Endothelial cell of umbilical vein (primary cell): ENCODE data around the gene SPATA3. TPM values are rescaled to one million over a fixed set of nuclear protein-coding genes. Genes with fewer than 3 reads are reported as not detected.

ENCODE experiments used
- BruUV-seq: library from RNA; stranded (reverse); fragments of 400-500 nt; replicated peaks from 2 replicates; lab custom pipeline; 2021; lab: Mats Ljungman, UMichigan
- CTCF ChIA-PET: fragments of 300-600, 350-600 bp; sonication (Branson Sonifier 250); formaldehyde crosslinking; loops from one replicate; lab custom pipeline; 2021; ENCODE audit warnings: antibody characterized with exemption, inconsistent platforms; lab: Charles Lee
- POLR2A ChIA-PET: fragments of 300-600, 350-600 bp; sonication (Branson Sonifier 250); formaldehyde crosslinking; loops from one replicate; lab custom pipeline; 2021; ENCODE audit warnings: antibody characterized with exemption, inconsistent platforms; lab: Charles Lee
- DNase-seq: peaks from one replicate; pipeline ENCODE4 v3.0.0-alpha.2; 2011; ENCODE audit warnings: low read depth, low spot score
- FAIRE-seq: peaks from 2 replicates; lab custom pipeline; 2011; peaks lifted over from hg19 to GRCh38; lab: Jason Lieb, UNC
- H2AFZ ChIP-seq: 2 replicates; pipeline ENCODE4 v1.6.0; 2012; ENCODE audit warnings: low read depth, low read length, control low read depth, inconsistent platforms
- H3K27ac ChIP-seq: 2 replicates; pipeline ENCODE4 v1.5.1; 2011; ENCODE audit warnings: low read depth, mild to moderate bottlenecking, control low read depth, low read length, moderate library complexity; ENCODE audit not compliant: insufficient read depth
- H3K27me3 ChIP-seq, 2 experiments: 2 replicates each; pipeline versions ENCODE4 v1.6.0 to v1.6.1; 2011; ENCODE audit warnings: low read length in 2 of 2, mixed read lengths in 1 of 2; ENCODE audit not compliant: control insufficient read depth in 2 of 2, insufficient read depth in 2 of 2
- H3K36me3 ChIP-seq, 2 experiments: 2 replicates in 1 of 2; 3 replicates in 1 of 2; pipeline ENCODE4 v1.5.1; 2011; ENCODE audit warnings: low read length in 2 of 2, mild to moderate bottlenecking in 1 of 2, moderate library complexity in 1 of 2; ENCODE audit not compliant: control insufficient read depth in 2 of 2, insufficient read depth in 2 of 2; ENCODE audit errors: extremely low read depth in 1 of 2
- H3K4me1 ChIP-seq: 3 replicates; pipeline ENCODE4 v1.5.1; 2011; ENCODE audit warnings: mild to moderate bottlenecking, low read length; ENCODE audit not compliant: control insufficient read depth, insufficient read depth; ENCODE audit errors: extremely low read depth
- H3K4me2 ChIP-seq: 2 replicates; pipeline ENCODE4 v1.6.1; 2011; ENCODE audit warnings: low read length, control low read depth, mixed read lengths; ENCODE audit not compliant: insufficient read depth
- H3K4me3 ChIP-seq, 3 experiments: fragments of 200-600 bp in 1 of 3; sonication (generic), shearing (Covaris generic) in 1 of 3; replicated peaks in 1 of 3; 2 replicates each; pipeline ENCODE4 v1.5.1; 2011 to 2016; ENCODE audit warnings: control low read depth in 3 of 3, low read length in 3 of 3, mild to moderate bottlenecking in 2 of 3, inconsistent platforms in 1 of 3, low read depth in 1 of 3, moderate library complexity in 1 of 3; ENCODE audit not compliant: insufficient read depth in 1 of 3
- H3K79me2 ChIP-seq: 2 replicates; pipeline ENCODE4 v1.6.0; 2012; ENCODE audit warnings: low read length, inconsistent platforms; ENCODE audit not compliant: control insufficient read depth, insufficient read depth
- H3K9ac ChIP-seq: replicated peaks from 2 replicates; pipeline ENCODE3; 2011; ENCODE audit warnings: low read length, control low read depth; ENCODE audit not compliant: insufficient read depth; ENCODE audit errors: extremely low read depth
- H3K9me1 ChIP-seq: replicated peaks from 3 replicates; pipeline ENCODE4 v1.6.0; 2011; ENCODE audit warnings: mild to moderate bottlenecking, low read length; ENCODE audit not compliant: control insufficient read depth, insufficient read depth; ENCODE audit errors: extremely low read depth
- H3K9me3 ChIP-seq: replicated peaks from 2 replicates; pipeline ENCODE4 v1.5.1; 2012; ENCODE audit warnings: low read length, inconsistent platforms; ENCODE audit not compliant: control insufficient read depth, insufficient read depth
- H4K20me1 ChIP-seq: replicated peaks from 2 replicates; pipeline ENCODE3; 2011; ENCODE audit warnings: mild to moderate bottlenecking, low read length; ENCODE audit not compliant: control insufficient read depth, insufficient read depth; ENCODE audit errors: extremely low read depth
- EZH2 ChIP-seq: IDR thresholded peaks from 2 replicates; pipeline ENCODE4 v1.6.1; 2012; ENCODE audit warnings: borderline replicate concordance, low read depth, mild to moderate bottlenecking, moderate library complexity, low read length, inconsistent platforms; ENCODE audit not compliant: severe bottlenecking
- FOS ChIP-seq: IDR thresholded peaks from 2 replicates; pipeline ENCODE4 v1.6.1; 2011; ENCODE audit warnings: mild to moderate bottlenecking, low read length, moderate library complexity, borderline replicate concordance; ENCODE audit not compliant: insufficient read depth
- MYC ChIP-seq: IDR thresholded peaks from one replicate; pipeline ENCODE4 v1.6.1; 2011; ENCODE audit warnings: mild to moderate bottlenecking, low read depth, low read length
- POLR2AphosphoS5 ChIP-seq: IDR thresholded peaks from 2 replicates; pipeline ENCODE4 v1.6.1; 2012; ENCODE audit warnings: low read depth, mild to moderate bottlenecking, control low read depth, low read length, moderate library complexity; ENCODE audit not compliant: insufficient read depth
- dilution Hi-C: fragments of 300-500 bp; cut with MboI; formaldehyde crosslinking; loops from one replicate; pipeline ENCODE4 v1.15.0; 2019; ENCODE audit warnings: low sequenced_read_pairs; ENCODE audit not compliant: extremely low pct_ligation_motif_present
- intact Hi-C: fragments of 100-400 bp; cut with micrococcal nuclease; formaldehyde crosslinking; loops from one replicate; pipeline ENCODE4 v1.10.0; 2022
- polyA plus RNA-seq, 4 experiments: library from polyadenylated mRNA; depleted of rRNA in 3 of 4; stranded (reverse) in 3 of 4; unstranded in 1 of 4; fragments of >200 nt; gene quantifications; 2 replicates each; pipeline versions ENCODE4 v1.2.1 to v1.2.3, GENCODE V29; 2011 to 2012; ENCODE audit warnings: missing spikeins in 1 of 4
- total RNA-seq: library from RNA; stranded (reverse); gene quantifications from 2 replicates; pipeline ENCODE4 v1.2.3, GENCODE V29; 2021
- TF ChIP-seq, protein P1 (sequence below), 2 donors: IDR thresholded peaks; 1 replicate in 1 of 2; 2 replicates in 1 of 2; pipeline ENCODE4 v1.5.1; 2011; ENCODE audit warnings: low read length in 2 of 2, mild to moderate bottlenecking in 2 of 2, moderate library complexity in 2 of 2, control low read depth in 1 of 2, inconsistent platforms in 1 of 2, low read depth in 1 of 2; ENCODE audit not compliant: insufficient read depth in 1 of 2; ENCODE audit errors: extremely low read depth in 1 of 2

Gene SPATA3
- total and polyA plus RNA-seq, 2 donors (not counting 3 experiments of a cell fraction or from before 2014, with no cell fraction given) = not detected

DNA sequence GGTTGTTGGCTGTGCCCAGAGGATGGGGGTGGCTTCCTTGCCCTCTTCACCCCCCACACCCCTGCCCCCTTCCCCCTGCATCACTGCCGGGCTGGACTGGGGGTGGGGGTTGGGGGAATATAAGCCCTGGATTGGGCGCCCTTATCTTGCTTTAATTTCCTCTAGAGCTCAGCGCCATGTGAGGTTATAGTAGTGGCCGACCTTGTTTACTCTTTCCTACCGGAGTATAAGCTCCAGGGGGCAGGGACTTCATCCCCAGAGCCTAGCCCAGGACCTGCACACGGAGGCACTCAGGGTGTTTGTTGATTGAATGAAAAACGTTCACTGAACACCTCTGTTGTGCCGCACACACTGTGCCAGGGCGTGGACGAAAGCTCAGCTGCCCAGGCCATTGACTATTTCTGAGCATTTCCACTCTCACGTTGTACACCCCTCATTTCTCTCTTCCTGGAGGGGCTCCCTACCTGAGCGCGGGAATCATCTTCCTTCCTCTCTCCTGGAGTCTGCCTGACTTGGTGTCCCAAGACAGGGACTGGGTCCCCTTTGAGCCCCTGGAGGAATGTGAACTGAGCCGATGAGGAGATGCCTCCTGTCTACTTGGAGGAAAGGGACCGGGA lies 9.3 kb upstream of the SPATA3 start:
- no peak for FAIRE-seq
- peak overlapping the region in 2 of 3 experiments; percentile 2 to 17 for H3K4me3 ChIP-seq
- H3K79me2 ChIP-seq = no peaks in the 10 kb centered on the region
- no TSS peak for BruUV-seq
- ChIA-PET POLR2A (no interaction called here), CTCF (interaction anchor here (0.7 to 9.4 kb wide), 35 partner anchors 11 to 478 kb away, joined by 3 to 287 read pairs (median 5); partner anchors contain the start of gene NCL)
- H3K27me3 ChIP-seq = peaks cover 3 to 20% of the 10 kb centered on the region in 2 experiments
- H2AFZ ChIP-seq = peak overlapping the region; percentile 35
- H3K4me2 ChIP-seq = peak overlapping the region; percentile 15
- peaks cover 4% of the 10 kb centered on the region for H3K4me1 ChIP-seq
- dilution Hi-C loops (no loop called here), intact Hi-C loops (loop anchor here (1.0 kb wide), 3 partner anchors 84 to 162 kb away; no protein-coding TSS in a partner anchor)
- peak; percentile 5 for DNase-seq
- H3K9me3 ChIP-seq = no peaks in the 10 kb centered on the region
- no peaks in the 10 kb centered on the region for H3K36me3 ChIP-seq
- no peak for TF ChIP-seq EZH2
- no peak for TF ChIP-seq MYC
- no peak for TF ChIP-seq POLR2AphosphoS5
- no peak for TF ChIP-seq FOS
- TF ChIP-seq, protein P1, sequence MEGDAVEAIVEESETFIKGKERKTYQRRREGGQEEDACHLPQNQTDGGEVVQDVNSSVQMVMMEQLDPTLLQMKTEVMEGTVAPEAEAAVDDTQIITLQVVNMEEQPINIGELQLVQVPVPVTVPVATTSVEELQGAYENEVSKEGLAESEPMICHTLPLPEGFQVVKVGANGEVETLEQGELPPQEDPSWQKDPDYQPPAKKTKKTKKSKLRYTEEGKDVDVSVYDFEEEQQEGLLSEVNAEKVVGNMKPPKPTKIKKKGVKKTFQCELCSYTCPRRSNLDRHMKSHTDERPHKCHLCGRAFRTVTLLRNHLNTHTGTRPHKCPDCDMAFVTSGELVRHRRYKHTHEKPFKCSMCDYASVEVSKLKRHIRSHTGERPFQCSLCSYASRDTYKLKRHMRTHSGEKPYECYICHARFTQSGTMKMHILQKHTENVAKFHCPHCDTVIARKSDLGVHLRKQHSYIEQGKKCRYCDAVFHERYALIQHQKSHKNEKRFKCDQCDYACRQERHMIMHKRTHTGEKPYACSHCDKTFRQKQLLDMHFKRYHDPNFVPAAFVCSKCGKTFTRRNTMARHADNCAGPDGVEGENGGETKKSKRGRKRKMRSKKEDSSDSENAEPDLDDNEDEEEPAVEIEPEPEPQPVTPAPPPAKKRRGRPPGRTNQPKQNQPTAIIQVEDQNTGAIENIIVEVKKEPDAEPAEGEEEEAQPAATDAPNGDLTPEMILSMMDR (IDR thresholded peaks at IDR 0.05; ENCODE audit: extremely low read depth in 1 of 2, insufficient read depth in 1 of 2, low read depth in 1 of 2, low read length in 2 of 2) = no peak
- H3K9ac ChIP-seq = no peak overlapping the region
- no peaks in the 10 kb centered on the region for H4K20me1 ChIP-seq
- H3K27ac ChIP-seq = no peak overlapping the region
- H3K9me1 ChIP-seq = no peaks in the 10 kb centered on the region
